ENCODE data around the gene KIAA0930.

Gene KIAA0930

GRCh38 chr22:45237065-45237990 is 3.4 kb downstream of the KIAA0930 start:
- no peak for DNase-seq (ENCODE audit: low spot score)

GRCh38 chr22:45235851-45236342 is 4.8 kb downstream of the KIAA0930 start:
- DNase-seq (ENCODE audit: low spot score): no peak

- no peak for DNase-seq (ENCODE audit: low spot score)
These were observed 5.5 kb downstream of the KIAA0930 start for GRCh38 chr22:45235101-45235777.

- no peak for DNase-seq (ENCODE audit: low spot score)
These were observed 6.9 kb downstream of the KIAA0930 start for GRCh38 chr22:45233827-45234226.

DNA sequence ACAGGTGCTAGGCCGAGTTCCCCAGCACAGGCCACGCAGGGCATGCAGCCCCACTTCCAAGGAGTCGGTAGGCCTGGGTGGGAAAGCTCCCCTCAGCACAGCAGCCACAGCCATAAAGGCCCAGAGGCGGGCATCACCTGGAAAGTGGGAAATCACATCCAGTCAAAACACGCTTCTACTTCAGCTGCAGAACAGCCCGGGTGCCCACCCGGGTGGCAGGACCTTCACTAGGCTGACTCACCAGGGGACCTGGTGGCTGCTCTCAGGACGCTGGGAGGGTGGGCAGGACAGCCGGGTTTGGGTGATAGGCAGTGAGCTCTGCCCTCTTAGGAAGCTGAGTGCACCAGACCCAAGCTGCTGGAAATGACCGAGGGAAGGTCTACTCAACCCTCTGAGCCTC is 7.3 kb downstream of the KIAA0930 start:
- DNase-seq (ENCODE audit: low spot score): no peak

GRCh38 chr22:45231293-45231692 is 9.4 kb downstream of the KIAA0930 start:
- DNase-seq (ENCODE audit: low spot score): no peak

GRCh38 chr22:45230026-45230721 is 10.5 kb downstream of the KIAA0930 start:
- no peak for DNase-seq (ENCODE audit: low spot score)

- DNase-seq (ENCODE audit: low spot score): no peak
These were observed 11.5 kb downstream of the KIAA0930 start for GRCh38 chr22:45229181-45229580.

DNA sequence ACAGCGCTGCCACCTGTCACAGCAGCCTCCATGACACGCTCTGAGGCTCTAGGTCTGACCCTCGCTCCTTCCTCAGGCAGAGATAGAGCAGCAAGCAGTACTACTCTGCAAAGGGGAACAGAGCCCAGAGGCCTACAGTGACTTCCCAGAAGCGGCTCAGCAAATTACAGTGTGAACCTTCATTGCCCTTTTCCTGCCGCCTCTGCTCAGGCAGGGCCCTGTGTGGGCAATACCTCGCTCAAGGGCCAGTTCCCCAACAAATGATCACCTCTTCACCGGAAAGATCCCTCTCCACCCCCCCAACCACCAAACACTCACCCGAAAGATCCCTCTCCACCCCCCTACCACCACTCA is 12.3 kb downstream of the KIAA0930 start:
- no peak for DNase-seq (ENCODE audit: low spot score)

DNA sequence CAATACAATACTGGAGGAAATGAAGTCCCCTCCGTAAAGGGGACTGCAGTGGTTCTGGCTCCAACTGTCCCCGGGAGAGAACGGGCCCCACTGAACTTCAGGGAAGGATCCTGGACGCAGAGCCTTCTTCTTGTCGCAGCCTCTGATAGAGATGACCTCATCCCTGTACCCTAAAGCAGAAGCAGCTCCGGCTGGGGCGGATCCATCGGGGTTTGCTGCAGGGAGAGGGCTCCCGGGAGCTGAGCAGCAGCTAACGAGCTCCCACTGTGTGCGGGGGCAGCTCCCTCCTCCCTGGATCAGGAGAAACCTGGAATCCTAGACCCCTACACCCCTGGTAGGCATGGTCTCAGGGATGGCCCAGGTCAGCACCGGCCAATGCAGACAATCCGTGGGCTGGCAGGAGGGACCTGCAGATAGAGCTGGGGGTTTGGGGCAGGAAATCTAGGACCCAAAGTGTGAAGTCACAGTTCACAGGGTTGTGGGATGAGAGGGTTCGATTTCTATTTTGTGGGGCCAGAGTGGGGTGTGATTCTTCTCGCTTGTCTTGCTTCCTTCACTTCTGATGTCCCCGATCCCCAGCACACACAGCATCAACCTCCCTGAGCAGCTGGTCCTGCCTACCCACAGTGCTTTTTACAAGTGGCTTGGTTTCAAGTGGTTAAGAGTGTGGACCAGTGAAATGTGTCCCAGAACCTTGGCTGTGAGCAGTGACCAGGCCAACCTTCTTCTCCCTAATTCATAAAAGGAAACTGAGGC is 12.9 kb downstream of the KIAA0930 start:
- DNase-seq (ENCODE audit: low spot score): no peak

GRCh38 chr22:45226503-45227186 is 14.0 kb downstream of the KIAA0930 start:
- no peak for DNase-seq (ENCODE audit: low spot score)

DNA sequence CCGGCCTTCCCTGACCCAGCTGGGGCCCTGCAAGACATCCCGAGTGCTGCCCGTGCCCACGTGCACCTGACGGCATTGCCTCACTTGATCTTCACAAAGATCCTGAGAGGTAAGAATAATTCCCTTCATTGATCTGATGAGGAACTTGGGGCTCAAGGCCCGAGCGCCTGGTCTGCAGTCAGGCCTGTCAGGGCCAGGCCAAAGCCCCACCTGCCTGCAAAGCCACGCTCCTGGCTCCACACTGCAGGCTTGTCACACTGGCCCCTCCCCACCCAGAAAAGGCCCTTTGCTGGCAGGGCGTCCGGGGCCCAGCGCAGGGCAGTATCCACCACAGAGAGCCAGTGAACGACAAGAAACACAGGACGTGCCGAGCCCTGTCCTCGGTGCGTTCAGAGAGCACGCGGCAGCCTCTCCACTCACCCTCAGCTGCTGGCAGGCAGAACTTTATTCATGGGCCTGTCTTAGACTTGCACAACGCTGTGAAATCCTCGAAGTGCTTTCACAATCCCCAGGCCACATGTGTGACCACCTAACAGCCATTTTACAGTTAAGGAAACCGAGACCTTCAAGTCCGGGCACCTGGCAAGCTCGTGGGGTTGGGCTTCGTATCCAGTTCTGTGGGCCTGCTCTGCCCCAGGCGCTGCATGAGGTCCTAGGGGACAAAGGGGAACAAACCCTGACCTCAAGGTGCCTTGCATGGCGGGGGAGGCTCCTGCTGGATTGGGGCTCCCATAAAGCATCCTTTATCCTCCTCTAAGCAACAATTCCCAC is 14.8 kb downstream of the KIAA0930 start:
- no peak for DNase-seq (ENCODE audit: low spot score)

DNA sequence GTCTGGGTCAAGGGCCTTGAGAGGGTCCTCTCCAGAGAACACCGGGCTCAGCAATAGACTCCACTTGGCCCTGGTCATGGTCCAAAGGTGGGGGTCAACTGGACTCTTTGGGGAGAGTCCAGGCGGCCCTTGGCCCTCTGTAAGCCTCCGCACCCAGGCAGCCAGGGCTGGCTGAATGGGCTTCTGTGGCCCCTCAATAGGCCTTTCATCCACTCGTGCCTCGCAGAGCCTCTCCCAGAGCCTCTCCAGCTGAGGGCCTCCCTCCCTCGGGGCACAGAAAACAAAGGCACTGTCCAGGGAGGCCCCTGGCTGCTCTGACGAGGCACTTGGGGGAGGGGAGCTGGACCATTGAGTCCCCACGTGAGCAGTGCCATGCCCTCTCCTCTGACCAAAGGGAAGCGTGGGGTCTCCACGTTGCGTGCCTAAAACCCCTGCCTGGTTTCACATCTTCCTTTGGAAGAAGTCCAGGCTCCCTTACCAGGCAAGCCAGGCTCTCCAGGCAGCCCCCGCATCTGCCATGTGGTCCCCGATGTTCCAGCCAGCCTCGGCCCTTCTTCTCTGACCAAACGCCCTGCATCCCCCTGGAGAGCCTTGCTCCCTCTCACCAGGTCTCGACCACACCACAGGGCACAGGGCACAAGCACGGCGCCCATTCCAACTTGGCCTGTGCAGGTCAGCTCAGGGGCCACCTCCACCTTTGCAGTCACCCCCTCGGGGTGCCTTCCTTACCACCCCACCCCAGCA is 15.5 kb downstream of the KIAA0930 start:
- no peak for DNase-seq (ENCODE audit: low spot score)

DNA sequence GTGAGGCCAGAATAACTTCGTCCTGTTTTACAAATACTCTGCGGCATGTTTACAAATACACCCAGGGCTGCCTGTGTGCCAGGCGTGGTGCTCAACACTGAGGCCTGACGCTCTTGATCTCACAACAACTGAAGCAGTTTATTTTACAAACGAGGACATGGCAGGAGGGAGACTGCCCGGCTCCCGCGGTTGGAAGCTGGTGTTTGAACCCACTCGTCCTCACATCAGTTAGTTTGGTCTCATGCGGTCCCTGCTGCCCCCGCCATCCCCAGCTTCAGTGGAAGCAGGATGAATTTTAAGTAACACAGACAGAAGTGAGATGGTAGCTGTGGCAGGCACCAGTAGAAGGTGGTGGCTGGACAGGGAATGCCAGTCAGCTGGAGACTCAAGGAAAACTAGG is 16.4 kb downstream of the KIAA0930 start:
- DNase-seq (ENCODE audit: low spot score): no peak

DNA sequence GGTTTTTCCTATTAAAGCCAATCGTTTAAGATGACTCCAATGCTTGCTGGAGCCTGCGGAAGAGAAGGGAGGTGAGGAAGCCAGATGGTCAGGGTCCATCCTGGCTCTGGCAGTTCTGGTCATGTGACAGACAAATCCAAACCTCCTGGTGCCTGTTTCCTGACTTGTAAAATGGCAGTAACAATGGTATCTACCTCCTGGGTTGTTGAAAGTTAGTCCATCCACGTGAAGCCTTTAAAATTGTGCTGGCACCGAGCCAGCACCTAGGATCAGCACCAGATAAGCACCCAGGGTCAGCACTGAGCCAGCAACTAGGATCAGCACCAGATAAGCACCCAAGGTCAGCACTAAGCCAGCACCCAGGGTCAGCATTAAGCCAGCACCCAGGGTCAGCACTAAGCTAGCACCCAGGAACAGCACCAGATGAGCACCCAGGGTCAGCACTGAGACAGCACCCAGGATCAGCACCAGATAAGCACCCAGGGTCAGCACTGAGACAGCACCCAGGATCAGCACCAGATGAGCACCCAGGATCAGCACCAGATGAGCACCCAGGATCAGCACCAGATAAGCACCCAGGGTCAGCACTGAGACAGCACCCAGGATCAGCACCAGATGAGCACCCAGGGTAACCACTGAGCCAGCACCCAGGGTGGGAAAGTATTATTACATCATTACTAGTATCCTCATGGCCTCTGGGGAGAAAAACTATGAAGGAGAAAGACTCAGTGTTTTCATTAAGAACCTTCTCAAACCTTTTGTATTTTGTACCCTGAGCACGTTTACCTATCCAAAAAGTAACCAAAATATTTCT is 17.2 kb downstream of the KIAA0930 start:
- no peak for DNase-seq (ENCODE audit: low spot score)

- DNase-seq (ENCODE audit: low spot score): no peak
These were observed 19.5 kb downstream of the KIAA0930 start for GRCh38 chr22:45221201-45221600.

DNA sequence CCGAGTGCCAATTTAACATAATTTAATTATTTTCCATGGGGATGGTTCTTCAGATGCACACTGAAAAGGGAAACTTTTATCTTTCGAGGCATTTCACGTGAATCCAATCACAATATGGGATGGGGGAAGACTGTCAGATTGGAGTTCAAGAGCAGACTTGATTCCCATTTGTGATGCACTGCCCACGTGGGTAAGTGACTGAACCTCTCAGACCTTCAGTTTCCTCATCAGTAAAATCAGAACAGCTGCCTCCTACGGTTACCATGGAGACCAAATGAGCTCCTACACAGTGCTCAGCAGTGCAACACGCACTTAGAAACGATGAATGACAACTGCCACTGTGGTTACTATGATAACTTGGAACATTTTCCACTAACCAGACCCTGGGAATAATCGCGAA is 21.7 kb downstream of the KIAA0930 start:
- DNase-seq (ENCODE audit: low spot score): no peak

- no peak for DNase-seq (ENCODE audit: low spot score)
These were observed 22.9 kb downstream of the KIAA0930 start for GRCh38 chr22:45217806-45218205.

DNA sequence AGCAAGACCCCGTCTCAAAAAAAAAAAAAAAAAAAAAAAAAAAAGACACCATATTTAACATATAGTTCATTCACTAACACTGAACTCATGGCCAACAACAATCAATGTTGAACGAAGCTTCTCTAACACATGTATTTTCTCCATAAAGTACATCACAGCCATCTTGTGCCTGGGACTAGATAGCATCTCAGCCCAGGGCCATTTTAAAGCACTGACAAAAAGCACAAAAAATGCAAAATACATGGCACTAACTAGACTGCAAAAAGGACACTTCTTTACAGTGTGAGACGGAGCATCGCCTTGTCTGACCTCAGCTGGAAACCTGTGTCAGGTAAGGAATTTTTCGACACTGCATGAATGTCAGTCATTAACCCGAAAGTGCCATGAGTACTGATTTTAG is 23.3 kb downstream of the KIAA0930 start:
- no peak for DNase-seq (ENCODE audit: low spot score)
